Karpas-422 (cell line): ENCODE results near the gene FAM217B. TPM values are rescaled to one million over a fixed set of nuclear protein-coding genes. Genes with fewer than 3 reads are reported as not detected.

ENCODE experiments used
- DNase-seq: peaks from one replicate; pipeline ENCODE4 v3.0.0-alpha.2; 2015
- H2AFZ ChIP-seq: fragments of 200-600 bp; sonication (generic); 2 replicates; pipeline ENCODE4 v1.6.1; 2014; ENCODE audit warnings: antibody characterized with exemption, low read length, mixed read lengths
- H3K27ac ChIP-seq: fragments of 200-600 bp; sonication (generic); 2 replicates; pipeline ENCODE4 v1.5.1; 2014; ENCODE audit warnings: mild to moderate bottlenecking, low read length, moderate library complexity
- H3K27me3 ChIP-seq: fragments of 200-600 bp; sonication (generic); 2 replicates; pipeline ENCODE4 v1.6.1; 2014; ENCODE audit warnings: low read length, mixed read lengths
- H3K36me3 ChIP-seq: fragments of 200-600 bp; sonication (generic); 2 replicates; pipeline ENCODE4 v1.6.1; 2014; ENCODE audit warnings: low read length, mixed read lengths; ENCODE audit not compliant: insufficient read depth
- H3K4me1 ChIP-seq: fragments of 200-600 bp; sonication (generic); 2 replicates; pipeline ENCODE4 v1.6.1; 2014; ENCODE audit warnings: mild to moderate bottlenecking, low read length, mixed read lengths
- H3K4me2 ChIP-seq: fragments of 200-600 bp; sonication (generic); 2 replicates; pipeline ENCODE4 v1.6.1; 2014; ENCODE audit warnings: low read length, low read depth, mild to moderate bottlenecking; ENCODE audit not compliant: poor library complexity, severe bottlenecking
- H3K4me3 ChIP-seq: fragments of 200-600 bp; sonication (generic); 2 replicates; pipeline ENCODE4 v1.5.1; 2014; ENCODE audit warnings: mild to moderate bottlenecking, antibody characterized with exemption, low read length, mixed read lengths
- H3K79me2 ChIP-seq: fragments of 200-600 bp; sonication (generic); 2 replicates; pipeline ENCODE4 v1.6.1; 2014; ENCODE audit warnings: mild to moderate bottlenecking, low read length, mixed read lengths
- H3K9ac ChIP-seq: fragments of 200-600 bp; sonication (generic); 2 replicates; pipeline ENCODE4 v1.6.0; 2014; ENCODE audit warnings: low read length
- H3K9me2 ChIP-seq: fragments of 200-600 bp; sonication (generic), shearing (Covaris generic); replicated peaks from 2 replicates; pipeline ENCODE4 v1.6.0; 2014; ENCODE audit warnings: mild to moderate bottlenecking, low read length, moderate library complexity; ENCODE audit not compliant: insufficient read depth
- H3K9me3 ChIP-seq: fragments of 300-700, 200-600 bp; sonication (generic); 2 replicates; pipeline ENCODE4 v1.6.1; 2014; ENCODE audit warnings: low read length, mixed read lengths
- H4K20me1 ChIP-seq: fragments of 200-600 bp; sonication (generic); 2 replicates; pipeline ENCODE4 v1.6.1; 2014; ENCODE audit warnings: mild to moderate bottlenecking, antibody characterized with exemption, low read length, low read depth; ENCODE audit not compliant: insufficient read depth
- total RNA-seq: library from RNA; depleted of rRNA; stranded (reverse); fragments of >200 nt; shearing (Covaris generic); gene quantifications from 2 replicates; pipeline ENCODE4 v1.2.3, GENCODE V29; 2014; ENCODE audit warnings: low replicate concordance

Gene FAM217B
- total RNA-seq, 1 experiment from 2014 or later, result 16.4 TPM

- Histone ChIP-seq H3K4me3 (no peak overlapping the region), H3K9me2 (no peaks in the 10 kb centered on the region), H2AFZ (no peak overlapping the region), H3K36me3 (no peaks in the 10 kb centered on the region), H4K20me1 (no peaks in the 10 kb centered on the region), H3K4me1 (no peaks in the 10 kb centered on the region), H3K9me3 (no peaks in the 10 kb centered on the region), H3K4me2 (no peak overlapping the region), H3K27ac (no peak overlapping the region), H3K79me2 (no peaks in the 10 kb centered on the region), H3K27me3 (no peaks in the 10 kb centered on the region), H3K9ac (no peak overlapping the region)
- no peak for DNase-seq
These were observed 19.2 kb upstream of the FAM217B start for GRCh38 chr20:59920944-59921343.

GRCh38 chr20:59923514-59923913 is 16.7 kb upstream of the FAM217B start:
- DNase-seq, result no peak
- Histone ChIP-seq H3K4me3 (no peak overlapping the region), H3K36me3 (no peaks in the 10 kb centered on the region)

DNA sequence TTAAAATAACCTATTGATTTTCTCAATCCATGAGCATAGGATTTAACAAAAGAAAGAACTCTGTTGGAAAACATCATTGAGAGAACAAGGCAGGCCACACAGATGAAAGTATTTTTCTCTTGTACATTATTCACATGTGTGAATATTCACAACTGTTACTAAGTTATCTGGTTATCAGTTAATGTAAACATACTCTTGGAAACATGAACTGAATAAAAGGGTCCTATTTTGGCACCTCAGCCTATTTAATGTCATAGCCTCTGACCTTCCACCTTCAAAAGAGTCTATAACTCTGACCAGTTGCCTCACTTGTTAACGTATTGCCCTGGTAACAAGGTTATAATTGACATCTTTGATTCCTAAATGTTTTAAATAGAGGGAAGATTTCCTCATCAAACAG is 14.8 kb upstream of the FAM217B start:
- Histone ChIP-seq H3K27me3 (0 out of 2 replicates have a peak, but pooled peaks cover 2% of the 10 kb centered on the region), H3K9ac (no peak overlapping the region), H3K9me2 (no peaks in the 10 kb centered on the region), H3K36me3 (no peaks in the 10 kb centered on the region), H3K4me3 (no peak overlapping the region), H3K4me2 (no peak overlapping the region), H3K79me2 (no peaks in the 10 kb centered on the region), H3K27ac (no peak overlapping the region), H3K4me1 (no peaks in the 10 kb centered on the region), H2AFZ (no peak overlapping the region), H3K9me3 (no peaks in the 10 kb centered on the region), H4K20me1 (no peaks in the 10 kb centered on the region)
- no peak for DNase-seq

More at GRCh38 chr20:59923514-59923913, 16.7 kb upstream of the FAM217B start:
- Histone ChIP-seq H3K27me3 (no peaks in the 10 kb centered on the region), H3K4me2 (no peak overlapping the region), H3K9me3 (no peaks in the 10 kb centered on the region), H3K4me1 (no peaks in the 10 kb centered on the region), H3K27ac (no peak overlapping the region), H2AFZ (no peak overlapping the region), H4K20me1 (no peaks in the 10 kb centered on the region), H3K9me2 (no peaks in the 10 kb centered on the region), H3K79me2 (no peaks in the 10 kb centered on the region), H3K9ac (no peak overlapping the region)

DNA sequence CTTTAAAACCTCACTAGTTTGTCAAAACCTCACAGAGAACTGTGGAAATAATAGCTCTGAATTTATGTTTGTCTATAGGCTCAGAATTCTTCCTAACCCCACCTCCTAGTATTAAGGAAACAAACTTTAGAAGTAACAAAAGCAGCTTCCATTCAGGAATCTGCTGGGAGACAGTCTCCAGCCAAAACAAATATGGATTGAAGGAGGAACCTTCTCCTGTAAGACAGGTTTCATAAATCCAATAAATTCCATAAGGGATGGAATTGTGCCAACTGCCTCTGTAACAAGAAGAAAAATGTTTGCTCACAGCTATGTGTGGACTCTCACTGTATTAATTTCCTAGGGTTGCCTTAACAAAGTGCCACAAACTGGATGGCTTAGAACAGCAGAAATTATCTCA is 14.3 kb upstream of the FAM217B start:
- H3K9ac ChIP-seq, result no peak overlapping the region
- no peak overlapping the region for H2AFZ ChIP-seq
- no peak overlapping the region for H3K27ac ChIP-seq
- no peaks in the 10 kb centered on the region for H3K36me3 ChIP-seq
- DNase-seq, result no peak
- H3K4me1 ChIP-seq, result no peaks in the 10 kb centered on the region
- no peaks in the 10 kb centered on the region for H3K9me2 ChIP-seq
- H3K4me2 ChIP-seq, result no peak overlapping the region
- H3K9me3 ChIP-seq, result no peaks in the 10 kb centered on the region
- no peaks in the 10 kb centered on the region for H4K20me1 ChIP-seq
- 0 out of 2 replicates have a peak, but pooled peaks cover 2% of the 10 kb centered on the region for H3K27me3 ChIP-seq
- no peak overlapping the region for H3K4me3 ChIP-seq
- H3K79me2 ChIP-seq, result no peaks in the 10 kb centered on the region

DNA sequence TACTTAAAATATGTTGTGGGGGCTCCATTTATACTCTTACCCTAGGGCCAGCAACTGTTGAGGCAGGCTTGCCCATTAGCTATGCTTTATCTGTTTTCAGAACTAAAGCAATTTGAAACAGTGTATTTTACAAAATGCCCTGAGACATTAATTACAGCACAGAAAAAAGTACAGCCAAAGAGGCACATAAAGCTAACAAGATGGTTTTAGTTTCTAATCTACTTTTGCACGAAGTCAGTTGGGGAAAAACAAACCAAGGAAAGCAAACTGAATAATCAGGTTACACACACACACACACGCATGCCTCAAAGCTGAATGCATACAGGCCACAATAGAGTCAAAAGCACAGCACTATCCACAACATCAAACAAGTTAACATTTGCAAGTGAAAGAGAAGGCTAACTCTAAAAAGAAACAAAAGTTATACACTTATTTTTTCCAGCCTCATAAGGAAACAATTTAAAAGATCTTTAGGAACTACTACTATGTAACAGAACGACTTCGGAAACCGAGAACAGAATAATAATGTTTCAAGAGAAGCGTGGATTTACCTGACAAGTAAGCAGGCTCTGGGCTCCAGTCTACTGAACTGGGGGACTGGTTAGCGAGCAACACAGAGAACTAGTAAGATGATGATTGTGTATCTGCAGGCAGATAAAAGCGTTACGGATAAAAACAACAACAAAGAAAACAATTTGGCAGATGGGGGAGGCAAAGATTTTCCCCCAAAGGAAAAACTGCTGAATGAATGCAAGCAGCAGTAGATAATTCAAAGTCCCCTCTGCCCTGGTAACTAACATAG is 8.5 kb upstream of the FAM217B start:
- Histone ChIP-seq H3K27me3 (0 out of 2 replicates have a peak, but pooled peaks cover 2% of the 10 kb centered on the region), H4K20me1 (no peaks in the 10 kb centered on the region), H3K27ac (no peak overlapping the region), H3K4me2 (no peak overlapping the region), H2AFZ (no peak overlapping the region), H3K79me2 (no peaks in the 10 kb centered on the region), H3K9me3 (no peaks in the 10 kb centered on the region), H3K36me3 (no peaks in the 10 kb centered on the region), H3K9ac (no peak overlapping the region), H3K9me2 (no peaks in the 10 kb centered on the region), H3K4me3 (no peak overlapping the region), H3K4me1 (no peaks in the 10 kb centered on the region)
- DNase-seq, result no peak

DNA sequence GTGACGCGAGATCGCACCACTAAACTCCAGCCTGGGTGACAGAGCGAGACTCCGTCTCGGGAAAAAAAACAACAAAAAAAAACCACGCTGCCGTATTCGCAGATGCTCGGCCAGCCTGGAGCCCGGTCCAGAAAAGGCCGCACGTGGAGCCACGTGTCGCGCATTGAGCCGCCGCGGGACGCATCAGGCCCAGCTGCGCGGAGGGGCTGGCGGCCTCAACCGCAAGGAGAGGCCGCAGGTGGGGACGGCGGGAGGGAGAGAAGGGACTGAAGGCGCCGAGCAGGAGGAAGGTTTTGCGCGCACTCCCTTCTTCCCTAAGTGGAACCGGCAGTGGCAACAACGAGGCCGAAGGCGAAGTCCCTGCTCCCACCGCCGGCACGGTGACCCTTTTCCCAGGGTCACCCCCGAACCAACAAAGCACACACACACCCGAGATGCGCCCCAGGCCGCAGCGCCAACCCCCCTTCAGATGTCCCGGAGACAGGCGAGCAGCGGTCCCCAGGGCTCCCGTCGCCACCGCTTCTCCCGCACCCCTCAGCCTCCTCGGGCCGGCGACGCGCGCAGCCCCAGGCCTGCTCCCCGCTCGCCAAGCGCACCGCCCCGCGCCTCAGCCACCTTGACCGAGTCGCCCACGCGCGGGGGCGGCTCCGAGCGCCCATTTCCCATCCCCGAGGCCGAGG is 7.4 kb upstream of the FAM217B start:
- no peak overlapping the region for H3K27ac ChIP-seq
- no peak overlapping the region for H3K9ac ChIP-seq
- peaks cover 6% of the 10 kb centered on the region for H3K4me1 ChIP-seq
- H3K9me3 ChIP-seq, result no peaks in the 10 kb centered on the region
- no peak overlapping the region for H2AFZ ChIP-seq
- no peak overlapping the region for H3K4me3 ChIP-seq
- H3K36me3 ChIP-seq, result no peaks in the 10 kb centered on the region
- peaks cover 6% of the 10 kb centered on the region; the same call in 1 of the 2 replicates for H3K79me2 ChIP-seq
- H3K9me2 ChIP-seq, result no peaks in the 10 kb centered on the region
- H4K20me1 ChIP-seq, result no peaks in the 10 kb centered on the region
- H3K27me3 ChIP-seq, result 0 out of 2 replicates have a peak, but pooled peaks cover 2% of the 10 kb centered on the region
- H3K4me2 ChIP-seq, result no peak overlapping the region
- no peak for DNase-seq

DNA sequence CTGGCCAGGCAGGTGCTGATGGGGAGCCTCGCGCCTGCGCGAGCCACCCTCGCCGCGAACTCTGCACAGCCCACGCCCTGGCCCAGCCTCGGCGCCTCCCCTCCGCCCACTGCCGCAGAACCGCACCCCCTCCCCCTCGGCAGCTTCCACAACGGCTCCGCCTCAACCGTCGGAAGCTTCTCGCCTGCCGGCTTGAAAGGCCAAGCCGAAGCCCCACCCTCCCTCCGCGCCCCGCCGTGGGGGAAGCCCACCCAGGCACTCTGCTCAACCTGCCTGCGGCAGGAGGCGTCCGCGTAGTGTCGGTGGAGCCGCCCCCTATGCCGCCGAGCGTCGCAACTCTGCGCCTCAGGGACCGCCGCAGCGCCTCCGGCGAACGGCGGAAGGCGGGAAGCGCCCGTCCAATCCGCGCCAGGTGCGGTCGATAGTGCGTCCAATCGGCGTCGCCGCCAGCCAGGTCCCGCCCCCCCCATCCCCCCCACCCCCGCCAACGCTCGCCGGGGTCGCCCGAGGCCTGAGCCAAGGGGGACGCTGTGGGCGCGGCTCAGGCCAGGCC is 6.8 kb upstream of the FAM217B start, which contains the start of gene SYCP2:
Gene SYCP2, minus strand, starts transcription at position 342 of the 553 bp plus-strand sequence. CDS start 11,224 bp downstream, outside the sequence.
- Histone ChIP-seq H3K4me2 (no peak within 1 kb of the TSS), H4K20me1 (no peaks in the 10 kb centered on the region), H3K27me3 (0 out of 2 replicates have a peak, but pooled peaks cover 2% of the 10 kb centered on the region), H2AFZ (no peak within 1 kb of the TSS), H3K36me3 (no peaks in the 10 kb centered on the region), H3K9ac (no peak within 1 kb of the TSS), H3K79me2 (peaks cover 12% of the 10 kb centered on the region), H3K9me2 (no peaks in the 10 kb centered on the region), H3K27ac (no peak within 1 kb of the TSS), H3K4me3 (no peak within 1 kb of the TSS), H3K4me1 (peaks cover 12% of the 10 kb centered on the region), H3K9me3 (no peaks in the 10 kb centered on the region)
- DNase-seq, result no peak
